GM10266 (cell line): ENCODE data around the gene ZNF618.

Experiments
- DNase-seq: peaks from one replicate; pipeline ENCODE4 v3.0.0; 2012; ENCODE audit errors: extremely low spot score
- CTCF ChIP-seq: IDR thresholded peaks from 2 replicates; pipeline ENCODE4 v1.5.1; 2012; ENCODE audit warnings: mild to moderate bottlenecking, low read depth; ENCODE audit not compliant: control insufficient read depth, insufficient read depth; ENCODE audit errors: missing control alignments

ZNF618 gene

GRCh38 chr9:113978725-113979342, 102.7 kb downstream of the ZNF618 start:
- no peak for TF ChIP-seq CTCF
- no peak for DNase-seq

GRCh38 chr9:113979343-113980127, 103.4 kb downstream of the ZNF618 start:
- no peak for DNase-seq
- no peak for TF ChIP-seq CTCF

GRCh38 chr9:113984639-113985380, 108.7 kb downstream of the ZNF618 start:
- no peak for TF ChIP-seq CTCF
- DNase-seq: no peak

- DNase-seq: no peak
- TF ChIP-seq CTCF: no peak
Observed at GRCh38 chr9:113985968-113986585, 110.0 kb downstream of the ZNF618 start.

GRCh38 chr9:113986931-113987330, 110.8 kb downstream of the ZNF618 start:
- no peak for TF ChIP-seq CTCF
- no peak for DNase-seq

GRCh38 chr9:113987526-113987925, 111.4 kb downstream of the ZNF618 start:
- no peak for TF ChIP-seq CTCF
- no peak for DNase-seq
